Spleen (tissue), 7 donors: ENCODE results near the gene HUNK.

ENCODE experiments used
- CTCF ChIP-seq, 11 experiments: fragments of 200-600 bp in 7 of 11; fragments of 450-650 bp in 4 of 11; sonication (generic) in 4 of 11; IDR thresholded peaks in 8 of 11; conservative IDR thresholded peaks in 3 of 11; 1 replicate in 7 of 11; 2 replicates in 4 of 11; pipeline versions ENCODE4 v1.4.0 to v1.8.0; 2016 to 2021; ENCODE audit warnings: antibody characterized with exemption in 11 of 11, inconsistent platforms in 4 of 11, mild to moderate bottlenecking in 1 of 11
- POLR2A ChIP-seq, 3 donors: fragments of 450-650 bp; IDR thresholded peaks; one replicate each; pipeline ENCODE4 v1.5.1; 2017; ENCODE audit warnings: antibody characterized with exemption in 3 of 3, mild to moderate bottlenecking in 1 of 3
- donor health status: DM: no; HTN: no; CAD: no; lungs with moderate emphysema.
- donor health status: DM: no; HTN: no; CAD: no.
- donor health status: DM: no; HTN: no; CAD: no.

- TF ChIP-seq CTCF (IDR thresholded peaks at IDR 0.05 in 8 of 11, conservative IDR thresholded peaks at IDR 0.05 in 3 of 11), result no peak
- TF ChIP-seq POLR2A (IDR thresholded peaks at IDR 0.05), result no peak
Observed at GRCh38 chr21:31999810-32000468, 127.1 kb downstream of the HUNK start.
